Measurements from ENCODE around the gene DNPH1. TPM values are rescaled to one million over a fixed set of nuclear protein-coding genes. Genes with fewer than 3 reads are reported as not detected.

The DNPH1 gene
- total and polyA plus RNA-seq, 3 experiments from 2014 or later, result 68.2 to 80.0 (median 68.3) TPM

DNA sequence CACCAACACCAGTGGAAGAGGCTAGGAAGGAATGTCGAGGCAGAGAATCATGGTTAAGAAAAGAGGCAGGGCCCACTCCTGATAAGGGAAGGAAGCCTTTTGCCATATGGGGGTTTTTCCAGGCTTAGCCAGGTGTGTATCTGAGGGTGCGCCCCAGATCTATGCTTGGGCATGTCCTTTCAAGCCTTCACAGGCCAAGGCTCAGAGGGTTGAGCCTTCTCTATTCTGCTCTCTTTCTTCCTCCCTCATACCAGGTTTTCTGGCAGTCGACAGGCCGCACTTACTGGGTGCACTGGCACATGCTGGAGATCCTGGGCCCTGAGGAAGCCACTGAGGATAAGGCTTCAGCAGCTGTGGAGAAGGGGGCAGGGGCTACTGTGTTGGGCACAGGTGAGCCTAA is 42.6 kb downstream of the DNPH1 start:
- H3K27me3 ChIP-seq (ENCODE audit: insufficient read depth, low read length, poor library complexity, severe bottlenecking), result no peaks in the 10 kb centered on the region
- H3K4me1 ChIP-seq (ENCODE audit: insufficient read depth, low read length), result peaks cover 53% of the 10 kb centered on the region
- Mint-ChIP-seq H3K9me3 (no peaks in the 10 kb centered on the region), H3K27ac (peak overlapping the region in 2 of 8 donors; percentile 64 to 80), H3K4me1 (peaks cover 42 to 71% (median 65%) of the 10 kb centered on the region in 3 donors), H3K36me3 (peaks cover 6 to 67% (median 12%) of the 10 kb centered on the region in 3 donors), H3K4me3 (peak overlapping the region in 3 of 7 donors; percentile 3 to 39 (median 37)), H3K27me3 (peaks cover 0 to 2% of the 10 kb centered on the region in 2 donors)
- H3K36me3 ChIP-seq (ENCODE audit: insufficient read depth, low read length), result peaks cover 7% of the 10 kb centered on the region
- POLR2A ChIA-PET, result no interaction called here
- CTCF ChIA-PET, result no interaction called here
- no peak overlapping the region for H3K27ac ChIP-seq (ENCODE audit: low read depth, low read length)
- DNase-seq, result no peak
- H3K9me3 ChIP-seq (ENCODE audit: low read length), result no peaks in the 10 kb centered on the region
- no peak overlapping the region for H3K4me3 ChIP-seq (ENCODE audit: low read length)

DNA sequence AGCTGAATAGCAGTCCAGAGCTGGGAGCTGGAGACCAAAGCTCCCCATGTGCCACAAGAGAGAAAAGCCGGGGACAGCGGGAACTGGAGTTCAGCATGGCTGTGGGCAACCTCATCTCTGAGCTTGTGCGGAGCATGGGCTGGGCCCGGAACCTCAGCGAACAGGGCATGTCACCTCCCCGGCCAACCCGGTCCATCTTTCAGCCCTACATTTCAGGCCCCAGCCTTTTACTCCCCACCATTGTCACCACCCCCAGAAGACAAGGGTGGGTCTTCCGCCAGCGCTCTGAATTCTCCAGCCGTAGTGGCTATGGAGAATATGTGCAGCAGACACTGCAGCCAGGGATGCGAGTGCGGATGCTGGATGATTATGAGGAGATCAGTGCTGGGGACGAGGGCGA is 43.3 kb downstream of the DNPH1 start:
- Histone ChIP-seq H3K4me3 (ENCODE audit: low read length) (no peak overlapping the region), H3K4me1 (ENCODE audit: insufficient read depth, low read length) (peaks cover 60% of the 10 kb centered on the region), H3K9me3 (ENCODE audit: low read length) (no peaks in the 10 kb centered on the region), H3K36me3 (ENCODE audit: insufficient read depth, low read length) (peaks cover 7% of the 10 kb centered on the region), H3K27ac (ENCODE audit: low read depth, low read length) (no peak overlapping the region), H3K27me3 (ENCODE audit: insufficient read depth, low read length, poor library complexity, severe bottlenecking) (no peaks in the 10 kb centered on the region)
- peaks cover 48 to 75% (median 72%) of the 10 kb centered on the region in 3 donors for H3K4me1 Mint-ChIP-seq
- ChIA-PET POLR2A (no interaction called here), CTCF (interaction anchor here (1.1 to 1.6 kb wide), 2 partner anchors 11 to 42 kb away, joined by 3 to 5 read pairs; no protein-coding TSS in a partner anchor)
- H3K9me3 Mint-ChIP-seq, result no peaks in the 10 kb centered on the region
- peak overlapping the region in 1 of 7 donors; percentile 39 for H3K4me3 Mint-ChIP-seq
- H3K27ac Mint-ChIP-seq, result peak overlapping the region in 2 of 8 donors; percentile 64 to 91
- peaks cover 6 to 66% (median 11%) of the 10 kb centered on the region in 3 donors for H3K36me3 Mint-ChIP-seq
- no peak for DNase-seq
- peaks cover 0 to 2% of the 10 kb centered on the region in 2 donors for H3K27me3 Mint-ChIP-seq

DNA sequence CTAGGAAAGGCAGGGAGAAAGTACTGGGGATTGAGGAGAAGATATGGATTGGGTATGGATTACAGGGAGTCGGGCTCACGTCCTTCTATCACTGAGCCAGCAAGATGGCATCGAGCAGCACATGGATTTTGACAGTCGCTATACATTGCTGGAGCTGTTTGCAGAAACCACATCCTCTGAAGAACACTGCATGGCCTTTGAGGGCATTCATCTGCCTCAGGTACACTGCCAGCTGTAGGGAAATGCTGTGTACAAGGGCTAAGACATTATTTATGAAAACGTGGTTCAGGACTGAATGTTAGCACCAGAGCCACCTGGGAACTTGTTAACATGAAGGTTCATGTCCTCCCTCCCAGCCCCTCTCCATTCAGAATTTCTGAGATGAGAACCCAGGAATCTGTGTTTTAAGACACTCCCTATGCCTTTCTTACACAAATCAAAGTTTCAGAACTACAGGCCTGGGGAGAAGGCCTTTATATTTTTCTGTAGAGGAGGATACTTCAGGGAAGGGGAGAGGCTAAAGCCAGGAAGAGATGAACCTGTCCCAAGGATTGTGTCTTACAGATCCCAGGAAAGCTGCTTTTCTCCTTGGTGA is 43.8 kb downstream of the DNPH1 start:
- Mint-ChIP-seq H3K9me3 (no peaks in the 10 kb centered on the region), H3K27ac (peak overlapping the region in 7 of 8 donors; percentile 6 to 87 (median 48)), H3K27me3 (peaks cover 0 to 2% of the 10 kb centered on the region in 2 donors), H3K36me3 (peaks cover 6 to 62% (median 10%) of the 10 kb centered on the region in 3 donors), H3K4me3 (peak overlapping the region in 6 of 7 donors; percentile 3 to 23 (median 13)), H3K4me1 (peaks cover 46 to 72% (median 69%) of the 10 kb centered on the region in 3 donors)
- H3K27ac ChIP-seq (ENCODE audit: low read depth, low read length), result no peak overlapping the region
- peaks cover 62% of the 10 kb centered on the region for H3K4me1 ChIP-seq (ENCODE audit: insufficient read depth, low read length)
- no peaks in the 10 kb centered on the region for H3K9me3 ChIP-seq (ENCODE audit: low read length)
- ChIA-PET CTCF (interaction anchor here (1.1 to 1.6 kb wide), 2 partner anchors 11 to 42 kb away, joined by 3 to 5 read pairs; no protein-coding TSS in a partner anchor), POLR2A (no interaction called here)
- no peaks in the 10 kb centered on the region for H3K27me3 ChIP-seq (ENCODE audit: insufficient read depth, low read length, poor library complexity, severe bottlenecking)
- peak in 1 of 5 donors; percentile 51 for DNase-seq
- H3K4me3 ChIP-seq (ENCODE audit: low read length), result peak overlapping the region; percentile 17
- H3K36me3 ChIP-seq (ENCODE audit: insufficient read depth, low read length), result peaks cover 7% of the 10 kb centered on the region

DNA sequence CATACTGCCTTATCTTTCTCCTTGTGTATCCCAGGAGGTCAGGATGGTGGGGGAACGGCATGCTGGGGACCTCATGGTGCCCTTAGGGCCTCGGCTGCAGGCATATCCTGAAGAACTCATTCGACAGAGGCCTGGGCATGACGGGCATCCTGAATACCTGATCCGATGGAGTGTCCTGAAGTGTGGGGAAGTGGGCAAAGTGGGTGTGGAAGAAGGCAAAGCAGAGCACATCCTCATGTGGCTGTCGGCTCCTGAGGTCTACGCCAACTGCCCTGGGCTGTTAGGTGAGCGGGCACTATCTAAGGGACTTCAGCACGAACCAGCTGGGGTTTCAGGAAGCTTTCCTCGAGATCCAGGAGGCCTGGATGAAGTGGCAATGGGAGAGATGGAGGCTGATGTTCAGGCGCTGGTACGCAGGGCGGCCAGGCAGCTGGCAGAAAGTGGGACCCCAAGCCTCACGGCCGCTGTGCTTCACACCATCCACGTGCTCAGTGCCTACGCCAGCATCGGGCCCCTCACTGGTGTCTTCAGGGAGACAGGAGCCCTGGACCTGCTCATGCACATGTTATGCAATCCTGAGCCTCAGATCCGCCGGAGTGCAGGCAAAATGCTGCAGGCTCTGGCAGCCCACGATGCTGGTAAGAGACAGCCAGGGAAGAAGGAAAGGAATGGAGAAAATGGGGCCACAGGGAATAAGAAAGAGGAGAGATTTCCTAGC is 44.9 kb downstream of the DNPH1 start:
- Histone ChIP-seq H3K4me3 (ENCODE audit: low read length) (no peak overlapping the region), H3K9me3 (ENCODE audit: low read length) (no peaks in the 10 kb centered on the region), H3K27me3 (ENCODE audit: insufficient read depth, low read length, poor library complexity, severe bottlenecking) (no peaks in the 10 kb centered on the region), H3K27ac (ENCODE audit: low read depth, low read length) (no peak overlapping the region), H3K4me1 (ENCODE audit: insufficient read depth, low read length) (peaks cover 58% of the 10 kb centered on the region), H3K36me3 (ENCODE audit: insufficient read depth, low read length) (peaks cover 7% of the 10 kb centered on the region)
- ChIA-PET POLR2A (no interaction called here), CTCF (no interaction called here)
- Mint-ChIP-seq H3K36me3 (peaks cover 6 to 59% (median 10%) of the 10 kb centered on the region in 3 donors), H3K27ac (peak overlapping the region in 5 of 8 donors; percentile 40 to 77 (median 51)), H3K9me3 (no peaks in the 10 kb centered on the region), H3K4me3 (peak overlapping the region in 6 of 7 donors; percentile 8 to 97 (median 54)), H3K27me3 (peaks cover 0 to 2% of the 10 kb centered on the region in 2 donors), H3K4me1 (peaks cover 44 to 64% (median 62%) of the 10 kb centered on the region in 3 donors)
- no peak for DNase-seq

DNA sequence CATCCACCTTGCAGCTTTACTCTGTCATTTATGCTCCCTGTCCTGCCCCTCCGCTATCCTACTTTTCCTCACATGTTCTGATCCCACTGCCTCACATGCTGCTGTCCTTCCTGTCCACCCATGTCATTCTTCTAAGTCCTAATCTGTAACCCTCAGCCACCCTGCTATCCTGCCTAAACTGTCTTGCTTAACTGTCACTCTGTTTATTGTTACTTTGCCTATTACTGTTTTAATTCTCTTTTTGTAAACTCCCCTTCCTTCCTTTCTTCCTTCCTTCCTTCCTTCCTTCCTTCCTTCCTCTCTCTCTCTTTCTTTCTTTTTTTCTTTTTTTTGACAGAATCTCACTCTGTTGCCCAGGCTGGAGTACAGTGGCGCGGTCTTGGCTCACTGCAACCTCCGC is 45.8 kb downstream of the DNPH1 start:
- Mint-ChIP-seq H3K4me1 (peaks cover 46 to 64% (median 61%) of the 10 kb centered on the region in 3 donors), H3K27ac (peak overlapping the region in 7 of 8 donors; percentile 62 to 97 (median 96)), H3K4me3 (peak overlapping the region; percentile 28 to 97 (median 93)), H3K9me3 (no peaks in the 10 kb centered on the region), H3K36me3 (peaks cover 7 to 63% (median 10%) of the 10 kb centered on the region in 3 donors), H3K27me3 (peaks cover 0 to 2% of the 10 kb centered on the region in 2 donors)
- no peaks in the 10 kb centered on the region for H3K9me3 ChIP-seq (ENCODE audit: low read length)
- ChIA-PET POLR2A (interaction anchor here (1.7 kb wide), 1 partner anchor 11 kb away, joined by 9 read pairs; no protein-coding TSS in a partner anchor), CTCF (interaction anchor here (1.6 kb wide), 1 partner anchor 46 kb away, joined by 6 read pairs; the partner anchor contains the start of gene DNPH1)
- no peak for DNase-seq
- H3K27ac ChIP-seq (ENCODE audit: low read depth, low read length), result peak overlapping the region; percentile 70
- peak overlapping the region; percentile 76 for H3K4me3 ChIP-seq (ENCODE audit: low read length)
- peaks cover 12% of the 10 kb centered on the region for H3K36me3 ChIP-seq (ENCODE audit: insufficient read depth, low read length)
- no peaks in the 10 kb centered on the region for H3K27me3 ChIP-seq (ENCODE audit: insufficient read depth, low read length, poor library complexity, severe bottlenecking)
- peaks cover 58% of the 10 kb centered on the region for H3K4me1 ChIP-seq (ENCODE audit: insufficient read depth, low read length)

DNA sequence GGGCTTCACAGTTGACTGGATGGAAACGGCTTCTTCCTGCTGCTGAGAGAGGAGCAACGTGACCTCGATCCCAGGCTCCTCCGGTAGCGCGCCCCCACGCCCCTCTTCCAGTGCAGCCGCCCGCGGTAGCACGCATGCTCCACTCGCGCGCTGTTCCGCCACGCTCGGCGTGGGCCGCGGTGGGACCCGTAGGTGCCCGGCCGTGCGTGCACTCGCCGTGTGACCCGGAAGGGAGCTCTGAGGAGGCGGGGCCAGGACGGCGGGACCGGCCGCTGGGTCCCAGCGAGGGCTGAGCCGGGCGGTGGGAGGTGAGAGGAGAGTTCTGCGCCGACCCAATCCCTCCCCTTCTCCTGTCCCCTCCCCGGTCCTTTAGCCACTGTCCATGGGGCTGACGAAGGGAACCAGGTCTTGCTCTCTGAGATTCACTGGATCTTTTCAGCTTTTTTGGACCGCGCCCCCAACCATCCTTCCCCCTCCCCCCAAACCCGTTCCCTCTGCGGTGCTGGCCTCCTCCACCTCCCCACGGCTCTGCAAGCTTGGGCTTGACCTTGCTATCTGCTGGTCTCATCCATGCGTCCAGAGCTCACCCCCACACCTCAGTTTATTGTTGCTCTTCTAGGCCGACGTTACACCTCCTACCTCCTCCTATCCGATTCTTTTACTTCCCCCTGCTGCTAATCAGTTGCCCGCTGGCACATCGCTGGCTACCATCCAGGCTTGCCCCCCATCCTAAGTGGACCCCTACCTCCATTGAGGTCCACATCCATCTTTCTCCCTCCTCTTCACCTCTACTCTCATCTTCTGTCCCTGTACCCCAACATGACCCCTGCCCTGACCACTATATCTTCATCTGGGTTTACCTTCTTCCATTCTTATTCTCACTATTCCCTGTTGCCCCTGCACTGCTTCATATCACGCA is 47.1 kb downstream of the DNPH1 start, which contains the start of gene CUL9:
TSS of gene CUL9 (plus strand) at position 255 of the 919 bp plus-strand sequence. CDS start 2,115 bp downstream, outside the sequence.
- Mint-ChIP-seq H3K27me3 (peaks cover 0 to 2% of the 10 kb centered on the region in 2 donors), H3K27ac (peak within 1 kb of the TSS; percentile 91 to 98 (median 96)), H3K9me3 (no peaks in the 10 kb centered on the region), H3K36me3 (peaks cover 10 to 60% (median 10%) of the 10 kb centered on the region in 3 donors), H3K4me3 (peak within 1 kb of the TSS; percentile 91 to 97 (median 96)), H3K4me1 (peaks cover 44 to 57% (median 55%) of the 10 kb centered on the region in 3 donors)
- peak; percentile 78 to 88 (median 78) for DNase-seq
- Histone ChIP-seq H3K4me3 (ENCODE audit: low read length) (peak within 1 kb of the TSS; percentile 76), H3K36me3 (ENCODE audit: insufficient read depth, low read length) (peaks cover 12% of the 10 kb centered on the region), H3K9me3 (ENCODE audit: low read length) (no peaks in the 10 kb centered on the region), H3K27me3 (ENCODE audit: insufficient read depth, low read length, poor library complexity, severe bottlenecking) (no peaks in the 10 kb centered on the region), H3K27ac (ENCODE audit: low read depth, low read length) (peak within 1 kb of the TSS; percentile 70), H3K4me1 (ENCODE audit: insufficient read depth, low read length) (peaks cover 57% of the 10 kb centered on the region)
- ChIA-PET CTCF (interaction anchor here (0.7 to 2.4 kb wide), 4 partner anchors 9 to 47 kb away, joined by 3 to 9 read pairs (median 6); partner anchors contain the start of gene DNPH1), POLR2A (interaction anchor here (0.6 to 1.7 kb wide), 5 partner anchors 9 to 202 kb away, joined by 3 to 9 read pairs (median 4); no protein-coding TSS in a partner anchor)

DNA sequence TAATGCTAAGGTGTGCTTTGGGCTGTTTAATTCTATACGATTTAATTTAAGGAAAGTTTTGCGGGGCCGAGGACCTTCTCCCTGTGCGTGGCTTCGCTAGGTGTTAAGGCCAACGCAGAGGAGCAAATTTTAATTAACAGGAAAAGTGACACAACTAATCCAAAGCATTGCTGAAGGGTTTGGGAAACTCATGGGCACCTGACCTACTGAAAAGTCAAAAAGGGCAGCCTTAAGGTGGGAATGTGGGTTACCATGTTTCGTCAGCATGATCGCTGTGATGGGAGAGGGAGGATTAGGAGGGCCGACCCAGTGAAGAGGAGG is 47.7 kb downstream of the DNPH1 start:
- H3K4me1 Mint-ChIP-seq, result peaks cover 44 to 57% (median 52%) of the 10 kb centered on the region in 3 donors
- peak overlapping the region; percentile 91 to 97 (median 96) for H3K4me3 Mint-ChIP-seq
- no peaks in the 10 kb centered on the region for H3K9me3 ChIP-seq (ENCODE audit: low read length)
- peak overlapping the region; percentile 76 for H3K4me3 ChIP-seq (ENCODE audit: low read length)
- H3K27me3 ChIP-seq (ENCODE audit: insufficient read depth, low read length, poor library complexity, severe bottlenecking), result no peaks in the 10 kb centered on the region
- H3K4me1 ChIP-seq (ENCODE audit: insufficient read depth, low read length), result peaks cover 51% of the 10 kb centered on the region
- H3K27me3 Mint-ChIP-seq, result peaks cover 0 to 2% of the 10 kb centered on the region in 2 donors
- H3K27ac ChIP-seq (ENCODE audit: low read depth, low read length), result peak overlapping the region; percentile 70
- peaks cover 15% of the 10 kb centered on the region for H3K36me3 ChIP-seq (ENCODE audit: insufficient read depth, low read length)
- ChIA-PET CTCF (interaction anchor here (1.3 to 2.4 kb wide), 2 partner anchors 10 to 48 kb away, joined by 6 to 9 read pairs; partner anchors contain the start of gene DNPH1), POLR2A (interaction anchor here (1.0 to 1.7 kb wide), 4 partner anchors 9 to 202 kb away, joined by 3 to 9 read pairs (median 5); no protein-coding TSS in a partner anchor)
- H3K36me3 Mint-ChIP-seq, result peaks cover 9 to 58% (median 12%) of the 10 kb centered on the region in 3 donors
- no peaks in the 10 kb centered on the region for H3K9me3 Mint-ChIP-seq
- no peak for DNase-seq
- H3K27ac Mint-ChIP-seq, result peak overlapping the region; percentile 74 to 98 (median 96)
